GM18861 (cell line): ENCODE data around the gene KCNG1.

Experiments
- ATAC-seq: cut with Tn5 transposase; IDR thresholded peaks from one replicate; pipeline ENCODE4 v1.9.1; 2021; ENCODE audit not compliant: unreplicated experiment

Gene KCNG1

GRCh38 chr20:51036226-51036625 lies 13.3 kb upstream of the KCNG1 start:
- ATAC-seq: no peak

DNA sequence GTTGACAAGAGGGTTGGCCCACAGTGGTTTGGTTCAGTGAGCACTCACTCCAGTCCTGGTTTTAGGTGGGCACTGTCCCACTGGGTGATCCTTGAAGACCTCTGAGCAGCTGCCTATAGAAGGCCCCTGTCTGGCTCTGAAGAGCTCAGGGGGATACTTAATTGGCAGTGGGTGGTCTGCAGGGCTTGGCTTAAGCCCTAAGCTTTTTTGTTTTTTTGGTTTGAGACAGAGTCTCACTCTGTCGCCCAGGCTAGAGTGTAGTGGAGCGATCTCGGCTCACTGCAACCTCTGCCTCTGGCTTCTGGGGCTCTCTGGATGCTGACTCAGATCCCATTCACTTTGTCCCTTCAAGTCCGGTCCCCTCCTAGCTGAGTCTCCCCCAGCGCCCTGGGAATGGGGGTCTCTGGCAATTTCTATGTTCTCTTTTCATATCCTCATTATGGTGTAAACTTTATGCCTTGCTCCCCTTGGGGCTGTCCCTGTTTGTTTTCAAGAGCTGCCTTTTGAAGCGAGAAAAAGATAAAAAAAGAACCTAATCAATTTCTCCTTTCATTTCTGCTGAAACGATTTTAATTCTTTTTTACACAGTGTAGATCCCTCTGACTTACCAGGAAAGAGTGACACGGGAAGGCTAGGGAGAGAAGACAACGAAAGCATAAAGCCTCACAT lies 12.2 kb upstream of the KCNG1 start:
- ATAC-seq: no peak

DNA sequence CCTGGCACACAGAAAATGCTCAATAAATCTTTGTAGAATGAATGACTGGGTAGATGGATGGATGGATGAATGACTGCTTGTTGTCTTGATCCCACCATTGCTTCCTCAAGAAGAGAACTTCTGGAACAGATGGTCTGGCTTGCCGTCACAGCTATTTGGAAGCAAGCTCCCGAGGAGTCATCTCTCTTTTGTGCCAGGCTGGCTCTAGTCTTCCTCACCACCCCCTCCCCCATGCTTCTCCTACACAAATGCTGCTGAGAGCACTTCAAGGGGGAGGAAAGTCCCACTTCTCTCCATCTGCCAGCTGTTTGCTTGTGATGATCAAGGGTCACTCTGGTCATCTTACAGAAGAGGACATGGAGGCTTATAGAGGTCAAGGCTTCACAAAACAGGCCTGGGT lies 11.6 kb upstream of the KCNG1 start:
- ATAC-seq: no peak

DNA sequence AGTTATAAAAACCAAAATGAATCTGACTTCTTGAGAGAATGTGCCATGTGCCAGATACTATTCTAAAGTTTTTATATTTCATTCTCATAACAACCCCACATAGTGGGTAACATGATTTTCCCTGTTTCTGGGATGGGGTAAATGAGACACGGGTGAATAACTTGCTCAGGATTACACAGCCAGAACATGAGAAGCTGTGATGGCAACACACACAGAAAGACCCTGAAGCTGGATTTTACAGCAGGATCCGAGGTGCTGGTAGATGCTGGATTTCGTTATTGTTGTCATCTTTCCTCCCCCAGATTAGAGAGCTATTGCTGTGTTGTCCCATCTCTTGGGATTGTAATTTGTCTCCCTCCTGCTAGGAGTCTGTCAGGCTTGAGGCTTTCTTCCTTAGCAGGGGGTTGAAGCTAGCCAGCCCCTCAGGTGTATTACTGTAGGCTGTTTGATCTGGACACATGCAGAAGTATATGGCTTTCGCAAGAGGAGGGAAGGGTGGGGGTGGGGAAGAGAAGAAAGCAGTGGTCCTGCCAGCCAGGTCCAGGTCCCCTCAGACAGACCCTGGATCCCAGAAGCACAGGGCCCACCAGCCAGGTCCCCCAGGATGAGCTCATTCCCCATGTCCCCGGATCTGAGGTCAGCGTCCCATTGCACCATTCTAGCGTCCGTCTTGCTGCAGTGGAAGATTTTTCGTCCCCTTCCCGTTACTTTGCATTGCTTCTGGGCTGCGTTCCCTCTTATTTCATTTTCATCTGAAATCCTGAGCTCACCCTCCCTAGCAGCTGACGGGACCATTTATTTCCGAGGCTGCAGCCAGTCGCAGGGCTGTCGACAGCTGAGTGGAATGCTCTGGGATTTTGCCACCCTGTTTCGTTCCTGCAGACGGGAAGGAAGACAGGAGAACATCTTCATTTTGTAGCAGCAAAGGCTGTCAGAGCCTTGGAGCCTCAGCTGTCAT lies 7.3 kb upstream of the KCNG1 start:
- no peak for ATAC-seq

DNA sequence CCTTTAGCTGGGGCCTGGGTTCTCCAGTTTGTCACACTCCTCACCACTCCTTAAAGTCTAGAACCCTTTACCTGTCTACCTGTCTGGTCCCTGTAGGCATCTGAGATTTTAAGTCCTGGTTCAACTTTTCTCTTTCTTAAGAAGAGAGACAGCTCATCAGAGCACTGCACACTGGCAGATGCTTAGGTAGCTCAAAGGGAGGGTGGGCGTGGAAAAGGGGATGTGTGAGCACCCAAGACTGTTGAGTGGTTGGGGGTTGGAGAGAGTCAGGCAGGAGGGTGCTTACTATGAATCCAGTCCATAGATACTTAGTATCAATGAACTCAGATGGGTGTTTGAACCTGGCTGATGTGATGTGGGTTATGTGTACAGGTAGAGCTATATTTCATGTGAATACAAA lies 6.6 kb upstream of the KCNG1 start:
- no peak for ATAC-seq

DNA sequence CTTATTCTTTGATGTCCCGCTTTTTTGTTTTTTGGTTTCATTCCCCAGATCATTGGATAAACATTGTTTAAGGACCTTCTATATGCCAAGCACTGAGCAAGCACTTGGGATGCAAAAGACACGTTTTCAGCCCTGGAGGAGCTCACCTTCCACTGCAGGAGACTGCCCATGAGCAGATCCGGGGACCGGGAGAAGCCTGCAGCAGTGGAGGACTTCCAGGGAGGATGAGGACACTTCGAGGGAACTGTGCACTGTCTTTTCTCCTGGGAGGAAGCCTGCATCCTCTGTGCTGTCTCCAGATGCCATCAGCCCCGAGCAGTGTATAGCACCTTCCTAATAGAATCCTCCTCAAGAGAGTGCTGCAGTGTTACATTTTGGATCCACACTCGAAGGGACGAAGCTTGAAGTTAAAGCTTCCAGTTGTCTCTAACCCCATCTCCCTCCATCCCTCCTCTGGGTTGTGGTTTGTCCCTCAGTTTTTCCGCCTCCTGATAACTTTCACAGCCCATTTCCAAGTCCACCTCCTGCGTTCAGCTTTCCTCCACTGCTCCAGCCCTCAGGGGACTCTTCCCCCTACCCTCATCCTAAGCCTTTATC lies 5.8 kb upstream of the KCNG1 start:
- no peak for ATAC-seq

DNA sequence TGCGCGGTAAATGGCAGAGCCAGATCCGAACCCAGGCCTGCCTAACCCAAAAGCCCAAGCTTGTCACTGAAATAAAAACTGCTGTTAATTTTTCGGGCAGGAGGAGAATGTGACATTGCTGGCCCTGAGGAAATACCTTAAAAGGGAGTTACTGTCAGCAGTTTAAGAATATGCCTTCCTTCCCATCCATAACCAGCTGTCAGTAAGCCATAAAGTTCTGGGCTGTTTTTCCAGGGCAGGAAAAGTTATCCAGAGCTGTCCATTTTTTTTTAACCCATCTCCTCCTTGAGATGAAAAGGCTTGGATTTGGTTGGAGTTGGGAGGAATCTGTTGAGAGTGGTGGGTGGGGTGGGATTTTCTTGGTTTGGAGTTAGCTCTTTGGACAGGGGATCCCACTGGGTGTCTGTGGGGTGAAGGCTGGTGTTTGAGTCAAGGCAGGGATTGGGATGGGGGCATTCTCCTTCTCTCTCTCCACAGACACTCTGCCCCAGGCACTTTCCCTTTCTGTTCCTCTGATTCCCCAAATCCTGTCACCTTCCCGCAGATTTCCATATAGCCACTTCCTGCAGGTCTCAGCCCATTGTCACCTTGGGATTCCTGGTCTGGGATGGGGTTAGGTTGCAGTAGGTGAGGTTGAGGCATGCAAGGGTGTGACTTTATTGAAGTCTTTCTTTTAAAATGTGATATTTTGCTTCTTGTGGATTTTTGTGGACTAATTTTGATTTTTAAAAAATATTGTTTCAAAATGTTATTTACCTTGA lies 4.3 kb upstream of the KCNG1 start:
- ATAC-seq: no peak

- no peak for ATAC-seq
Measured at GRCh38 chr20:51026269-51026668, 3.4 kb upstream of the KCNG1 start.

- ATAC-seq: no peak
Measured at GRCh38 chr20:51024761-51025160, 1.9 kb upstream of the KCNG1 start.

DNA sequence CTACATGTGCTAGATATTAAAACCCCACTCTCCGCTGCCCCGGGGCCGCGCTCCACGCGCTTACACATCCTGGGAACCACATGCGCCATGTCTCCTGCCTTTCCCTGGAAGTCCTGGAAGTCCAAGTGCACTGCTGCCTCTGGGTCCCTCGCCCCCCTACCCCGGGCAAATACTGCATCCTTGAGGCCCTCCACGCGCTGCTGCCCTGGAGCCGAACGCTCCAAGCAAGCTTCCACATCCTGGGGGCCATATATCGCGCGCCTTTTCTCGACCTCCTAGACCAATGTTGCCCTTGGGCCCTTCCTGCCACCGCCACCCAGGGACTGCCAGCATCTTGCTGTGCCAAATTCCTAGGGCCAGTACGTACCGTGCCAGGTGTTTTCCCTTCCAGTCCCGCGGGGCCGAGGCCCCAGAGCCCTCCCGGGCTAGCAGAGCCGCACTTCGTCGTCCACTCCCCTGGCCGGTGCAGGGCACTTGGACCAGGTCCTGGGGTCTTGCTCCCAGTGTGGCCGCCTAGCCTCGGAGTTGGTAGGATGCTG lies 779 bp upstream of the KCNG1 start:
- no peak for ATAC-seq

DNA sequence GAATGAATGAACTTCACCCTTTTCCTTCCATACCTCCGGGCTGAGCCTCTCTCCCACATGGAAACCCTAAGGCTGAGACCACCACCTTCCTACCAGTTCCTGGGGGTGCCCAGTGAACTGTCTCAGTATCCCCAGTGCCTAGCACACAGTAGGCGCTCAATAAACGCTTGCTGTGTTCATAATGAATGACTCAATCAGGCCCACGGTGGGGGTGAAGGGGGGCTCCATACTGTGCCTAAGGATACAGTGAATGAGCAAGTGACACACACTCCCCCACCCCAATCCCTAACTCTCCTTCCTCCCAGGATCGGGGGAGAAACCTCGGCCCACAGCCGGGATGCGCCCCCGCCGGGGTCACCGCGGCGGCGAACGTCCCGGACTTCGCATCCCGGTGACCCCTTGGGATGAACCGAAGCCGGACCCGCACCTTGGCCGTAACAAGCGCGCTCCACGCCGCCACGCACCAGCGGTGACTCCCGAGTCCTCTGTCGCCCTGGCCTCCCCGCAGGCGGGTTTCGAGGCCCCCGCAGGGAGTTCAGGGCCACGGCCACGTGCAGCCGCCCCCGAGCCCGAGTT lies 592 bp downstream of the KCNG1 start:
- no peak for ATAC-seq

DNA sequence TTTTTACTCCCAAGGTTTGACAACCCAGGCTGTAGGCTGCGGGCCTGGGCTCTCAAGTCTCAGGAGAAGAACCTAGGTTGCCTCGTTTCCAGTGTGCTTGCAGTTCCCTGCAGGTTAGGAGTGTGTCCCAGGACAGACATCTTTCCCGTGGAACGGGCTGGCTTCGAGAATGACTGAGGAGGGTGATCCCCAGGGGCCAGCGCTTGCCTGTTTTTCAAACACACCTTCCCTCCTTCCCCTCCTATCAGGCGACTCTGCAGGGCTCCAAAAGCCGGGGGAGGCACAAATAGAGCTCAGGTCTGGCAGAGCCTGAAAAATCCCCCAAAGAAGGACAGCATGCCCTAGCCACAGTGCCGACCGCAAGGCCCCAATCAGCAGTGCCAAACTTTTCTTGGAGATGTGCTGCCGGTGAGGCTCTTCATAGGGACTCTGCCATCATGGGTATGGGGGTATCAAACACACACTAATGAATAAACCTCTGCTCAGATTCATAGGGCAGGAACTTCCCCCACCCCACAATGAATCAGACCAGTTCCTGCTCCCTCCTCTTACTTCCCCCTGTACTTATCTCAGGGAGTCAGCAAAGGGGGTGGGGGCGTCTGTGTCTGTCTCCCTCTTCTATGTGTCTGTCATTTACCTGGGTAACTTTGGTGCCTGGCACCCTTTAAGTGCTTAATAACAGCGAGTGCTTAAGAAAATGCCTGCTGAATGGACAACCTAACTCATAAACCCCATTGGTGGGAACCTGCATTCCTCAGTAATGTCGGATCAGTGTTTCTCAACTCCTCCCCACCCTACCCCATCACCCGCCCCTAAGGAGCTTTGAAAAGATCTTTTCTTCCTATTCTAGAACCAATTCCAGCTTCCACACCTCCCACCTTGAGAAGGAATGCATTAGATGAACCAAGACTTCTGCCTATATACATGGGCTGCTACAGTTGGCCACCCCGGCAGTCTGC lies 1.6 kb downstream of the KCNG1 start:
- no peak for ATAC-seq

GRCh38 chr20:51020657-51021056 lies 2.2 kb downstream of the KCNG1 start:
- ATAC-seq: no peak

DNA sequence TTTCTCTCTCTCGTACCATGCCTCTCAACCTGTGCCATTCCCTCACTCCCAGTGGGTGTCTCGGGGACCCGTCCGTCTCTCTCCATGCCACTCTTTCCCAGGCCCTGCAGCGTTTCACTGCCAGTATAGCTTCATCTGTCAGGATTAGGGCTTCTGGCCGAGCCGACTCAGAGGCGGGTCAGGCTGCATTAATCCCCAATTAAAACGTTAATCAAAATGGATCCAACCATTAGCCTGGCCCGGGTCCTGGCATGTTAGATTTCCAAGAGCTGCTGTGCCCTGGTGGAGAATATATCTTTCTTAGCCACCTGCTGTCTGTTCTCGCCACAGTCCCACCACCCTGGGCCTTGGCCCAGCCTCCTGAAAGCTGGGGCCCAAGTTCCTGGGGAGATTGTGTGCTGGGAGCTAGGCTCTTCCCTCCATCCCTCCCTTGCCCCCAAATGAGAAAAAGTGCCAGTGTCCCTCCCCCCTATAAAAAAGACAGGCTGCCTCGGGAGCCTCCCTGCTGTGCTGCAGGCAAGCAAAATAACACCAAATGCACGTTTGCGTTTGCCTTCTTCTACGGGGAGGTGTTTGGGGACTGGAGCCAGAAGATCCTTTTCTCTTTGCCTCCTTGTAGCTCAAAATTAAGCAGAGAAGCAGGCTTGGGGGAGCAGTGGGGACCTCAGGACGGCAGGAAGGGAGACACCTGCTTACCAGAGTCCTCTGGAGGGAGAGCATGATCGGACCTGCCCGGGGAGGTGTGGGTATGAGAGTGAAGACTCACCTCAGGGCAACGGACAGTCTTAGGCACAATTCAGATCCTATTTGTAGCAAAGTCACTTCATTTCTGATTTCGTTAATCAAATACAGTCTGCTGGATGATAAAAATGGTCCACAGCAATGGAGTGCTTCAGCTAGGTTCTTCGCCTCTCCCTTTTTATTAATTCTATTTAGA lies 3.0 kb downstream of the KCNG1 start:
- ATAC-seq: no peak

GRCh38 chr20:51017251-51017650 lies 5.7 kb downstream of the KCNG1 start:
- no peak for ATAC-seq

DNA sequence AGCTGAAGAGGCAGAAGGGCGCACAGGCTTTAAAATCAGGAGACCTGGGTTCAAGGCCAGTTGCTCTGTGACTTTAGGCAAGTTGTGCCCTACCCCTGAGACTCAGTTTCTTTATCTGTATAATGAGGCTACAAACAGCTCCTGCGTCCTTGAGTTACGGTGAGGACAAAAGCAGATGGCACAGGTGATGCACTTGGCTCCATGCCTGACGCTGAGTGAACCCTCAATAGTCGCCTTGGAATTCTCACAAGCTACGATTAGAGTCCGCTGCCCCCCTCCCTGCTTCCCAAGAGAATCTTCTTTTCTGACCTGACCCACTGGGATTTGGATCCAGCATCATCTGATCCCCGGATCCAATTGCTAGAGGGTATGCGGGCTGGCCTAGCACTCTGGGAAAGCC lies 6.4 kb downstream of the KCNG1 start:
- no peak for ATAC-seq

GRCh38 chr20:51014797-51015722 lies 7.8 kb downstream of the KCNG1 start:
- ATAC-seq: no peak
